ENCODE data around the gene NKX1-1. TPM values are rescaled to one million over a fixed set of nuclear protein-coding genes. Genes with fewer than 3 reads are reported as not detected.

NKX1-1 gene
- total and polyA plus RNA-seq, 2 experiments from 2014 or later: not detected

GRCh38 chr4:1419708-1420107, 13.5 kb upstream of the NKX1-1 start (continued):
- TF ChIP-seq REST (IDR thresholded peaks at IDR 0.05; ENCODE audit: unreplicated experiment) (no peak), CREB1 (CRISPR knock-in tag; IDR thresholded peaks at IDR 0.05; ENCODE audit: low read depth) (no peak), ZNF114 (CRISPR knock-in tag; IDR thresholded peaks at IDR 0.05) (no peak), POLR2AphosphoS5 (IDR thresholded peaks at IDR 0.05; ENCODE audit: low read depth) (no peak), CTCF (conservative IDR thresholded peaks at IDR 0.05; ENCODE audit: low read depth in 2 of 2) (no peak)

- H4K20me1 ChIP-seq (replicated peaks; ENCODE audit: insufficient read depth): no peaks in the 10 kb centered on the region
- Mint-ChIP-seq H3K9me3 (no peaks in the 10 kb centered on the region), H3K4me3 (no peak overlapping the region), H3K4me1 (peaks cover 3% of the 10 kb centered on the region; the same call in 2 of the 3 replicates), H3K27ac (no peak overlapping the region), H3K36me3 (ENCODE audit: low read depth) (no peaks in the 10 kb centered on the region), H3K27me3 (ENCODE audit: insufficient read depth, low read depth, poor library complexity) (peaks cover 20% of the 10 kb centered on the region)
- H3K27ac ChIP-seq (ENCODE audit: low read depth): no peak overlapping the region
- ATAC-seq (no peak), DNase-seq (ENCODE audit: low spot score) (no peak)
- no peaks in the 10 kb centered on the region for H3K4me1 ChIP-seq (ENCODE audit: insufficient read depth)
- no peaks in the 10 kb centered on the region for H3K9me2 ChIP-seq (ENCODE audit: insufficient read depth)
- H3K4me2 ChIP-seq: no peak overlapping the region
- H3K79me2 ChIP-seq (replicated peaks; ENCODE audit: insufficient read depth): no peaks in the 10 kb centered on the region
- no peaks in the 10 kb centered on the region for H3K36me3 ChIP-seq (ENCODE audit: insufficient read depth)
- 0 out of 2 replicates have a peak, but pooled peaks cover 3% of the 10 kb centered on the region for H3F3A ChIP-seq (replicated peaks; ENCODE audit: low read depth)
- H2AFZ ChIP-seq: no peak overlapping the region
- H3K27me3 ChIP-seq (ENCODE audit: insufficient read depth): peaks cover 7% of the 10 kb centered on the region
- H3K4me3 ChIP-seq: no peak overlapping the region
- TF ChIP-seq ZNF114 (CRISPR knock-in tag; IDR thresholded peaks at IDR 0.05) (no peak), EZH2phosphoT487 (IDR thresholded peaks at IDR 0.05; ENCODE audit: unreplicated experiment) (no peak), NANOG (IDR thresholded peaks at IDR 0.05; ENCODE audit: borderline replicate concordance) (no peak), REST (IDR thresholded peaks at IDR 0.05; ENCODE audit: unreplicated experiment) (no peak), JUNB (IDR thresholded peaks at IDR 0.05; ENCODE audit: unreplicated experiment) (no peak), STAT1 (IDR thresholded peaks at IDR 0.05; ENCODE audit: unreplicated experiment) (no peak), POLR2AphosphoS5 (IDR thresholded peaks at IDR 0.05; ENCODE audit: low read depth) (no peak)
Measured at GRCh38 chr4:1418494-1419285, 12.4 kb upstream of the NKX1-1 start.
